Panc1 (cell line): ENCODE results near the gene TWSG1. TPM values are rescaled to one million over a fixed set of nuclear protein-coding genes. Genes with fewer than 3 reads are reported as not detected.
A peak's percentile ranks its signal among the peaks of the same experiment; 100 is the strongest.

ENCODE experiments used
- ATAC-seq: fragments of 200-7000 bp; cut with Tn5 transposase; 2 replicates; pipeline ENCODE4 v1.9.1; 2020; ENCODE audit warnings: mild to moderate bottlenecking, moderate library complexity
- BruUV-seq: library from RNA; stranded (reverse); fragments of 400-500 nt; replicated peaks from 2 replicates; lab custom pipeline; 2021; lab: Mats Ljungman, UMichigan
- CTCF ChIA-PET: fragments of 300-600 bp; sonication (Branson Sonifier 250); formaldehyde crosslinking; loops from one replicate; lab custom pipeline; 2022; ENCODE audit warnings: antibody characterized with exemption; lab: Charles Lee
- POLR2A ChIA-PET: fragments of 300-600 bp; sonication (Branson Sonifier 250); formaldehyde crosslinking; loops from one replicate; lab custom pipeline; 2022; ENCODE audit warnings: antibody characterized with exemption; lab: Charles Lee
- DNase-seq: peaks from one replicate; pipeline ENCODE4 v3.0.0-alpha.2; 2010; ENCODE audit warnings: low read depth, low spot score
- H3K27ac ChIP-seq: 2 replicates; pipeline ENCODE4 v1.5.1; 2011; ENCODE audit warnings: mild to moderate bottlenecking, low read length, inconsistent platforms
- H3K27me3 ChIP-seq: fragments of 200-500 bp; sonication (Bioruptor generic); 2 replicates; pipeline ENCODE4 v1.6.0; 2014; ENCODE audit warnings: low read length, inconsistent platforms; ENCODE audit not compliant: control insufficient read depth, insufficient read depth
- H3K36me3 ChIP-seq: fragments of 200-500 bp; sonication (Bioruptor generic); 2 replicates; pipeline ENCODE4 v1.5.1; 2014; ENCODE audit warnings: inconsistent platforms, mild to moderate bottlenecking, low read length, moderate library complexity; ENCODE audit not compliant: control insufficient read depth, insufficient read depth
- H3K4me1 ChIP-seq: 2 replicates; pipeline ENCODE4 v1.5.1; 2011; ENCODE audit warnings: inconsistent platforms, mild to moderate bottlenecking, low read length, moderate library complexity; ENCODE audit not compliant: control insufficient read depth, insufficient read depth
- H3K4me3 ChIP-seq, 2 experiments: 2 replicates each; pipeline ENCODE4 v1.5.1; 2011 to 2012; ENCODE audit warnings: low read depth in 2 of 2, low read length in 2 of 2, mild to moderate bottlenecking in 2 of 2, inconsistent platforms in 1 of 2, moderate library complexity in 1 of 2
- H3K9me3 ChIP-seq: fragments of 200-500 bp; sonication (Bioruptor generic); 2 replicates; pipeline ENCODE4 v1.5.1; 2014; ENCODE audit warnings: low read depth, mild to moderate bottlenecking, inconsistent platforms, low read length, moderate library complexity; ENCODE audit not compliant: control insufficient read depth, insufficient read depth
- CTCF ChIP-seq: fragments of 450-650 bp; IDR thresholded peaks from 2 replicates; pipeline ENCODE4 v1.5.1; 2017; ENCODE audit warnings: mild to moderate bottlenecking
- POLR2AphosphoS5 ChIP-seq: IDR thresholded peaks from 2 replicates; pipeline ENCODE4 v1.6.1; 2012; ENCODE audit warnings: mild to moderate bottlenecking, low read depth, low read length, moderate library complexity
- REST ChIP-seq, 2 experiments: IDR thresholded peaks; 2 replicates each; pipeline ENCODE4 v1.6.1; 2011 to 2012; ENCODE audit warnings: low read depth in 2 of 2, control low read depth in 1 of 2, low read length in 1 of 2, mild to moderate bottlenecking in 1 of 2, moderate library complexity in 1 of 2; ENCODE audit not compliant: insufficient read depth in 1 of 2
- SIN3A ChIP-seq: IDR thresholded peaks from 2 replicates; pipeline ENCODE4 v1.6.1; 2012; ENCODE audit warnings: low read depth, mild to moderate bottlenecking, low read length, moderate library complexity, borderline replicate concordance; ENCODE audit not compliant: insufficient read depth
- TCF7L2 ChIP-seq: IDR thresholded peaks from 2 replicates; pipeline ENCODE4 v1.6.1; 2011; ENCODE audit warnings: mild to moderate bottlenecking, low read depth, low read length, inconsistent platforms
- in situ Hi-C: cut with HindIII; loops from 2 replicates; pipeline ENCODE4 v1.10.0; 2016; ENCODE audit warnings: low sequenced_read_pairs, low pct_unique_long_range_greater_than_20kb
- intact Hi-C: fragments of 100-400 bp; cut with micrococcal nuclease; formaldehyde crosslinking; loops from one replicate; pipeline ENCODE4 v1.10.0; 2022; ENCODE audit not compliant: unreplicated experiment
- total RNA-seq: library from RNA; stranded (reverse); gene quantifications from one replicate; pipeline ENCODE4 v1.2.1, GENCODE V29; 2021; ENCODE audit not compliant: unreplicated experiment

TWSG1 gene
- total RNA-seq, 1 experiment from 2014 or later, result 54.1 TPM

GRCh38 chr18:9334973-9335696 is 562 bp downstream of the TWSG1 start:
- peak overlapping the region; percentile 75 to 81 for H3K4me3 ChIP-seq
- H3K36me3 ChIP-seq, result peaks cover 17% of the 10 kb centered on the region
- TF ChIP-seq REST (IDR thresholded peaks at IDR 0.05; ENCODE audit: insufficient read depth in 1 of 2, low read depth in 2 of 2, low read length in 1 of 2), result no peak
- TF ChIP-seq CTCF, result no peak
- TF ChIP-seq POLR2AphosphoS5, result no peak
- TF ChIP-seq SIN3A, result peak; percentile 75; the same call in 1 of the 2 replicates
- H3K9me3 ChIP-seq, result no peaks in the 10 kb centered on the region
- DNase-seq (no peak), ATAC-seq (peak; percentile 70)
- peaks cover 8% of the 10 kb centered on the region; the same call in 1 of the 2 replicates for H3K4me1 ChIP-seq
- in situ Hi-C loops (no loop called here), intact Hi-C loops (loop anchor here (10.0 kb wide), 1 partner anchor 190 kb away; no protein-coding TSS in a partner anchor)
- ChIA-PET POLR2A (no interaction called here), CTCF (interaction anchor here (0.9 kb wide), 1 partner anchor 182 kb away, joined by 3 read pairs; no protein-coding TSS in a partner anchor)
- H3K27ac ChIP-seq, result peak overlapping the region; percentile 80
- no TSS peak for BruUV-seq
- H3K27me3 ChIP-seq, result no peaks in the 10 kb centered on the region

GRCh38 chr18:9335697-9336045 is 1.1 kb downstream of the TWSG1 start:
- no peak for TF ChIP-seq REST (IDR thresholded peaks at IDR 0.05; ENCODE audit: insufficient read depth in 1 of 2, low read depth in 2 of 2, low read length in 1 of 2)
- no peak for TF ChIP-seq SIN3A
- TF ChIP-seq CTCF, result no peak
- TF ChIP-seq TCF7L2, result no peak
- no peak for TF ChIP-seq POLR2AphosphoS5
- Histone ChIP-seq H3K9me3 (no peaks in the 10 kb centered on the region), H3K4me3 (peak overlapping the region; percentile 75 to 81), H3K27ac (peak overlapping the region; percentile 80), H3K27me3 (no peaks in the 10 kb centered on the region), H3K36me3 (peaks cover 17% of the 10 kb centered on the region), H3K4me1 (peaks cover 8% of the 10 kb centered on the region; the same call in 1 of the 2 replicates)
- ChIA-PET POLR2A (interaction anchor here (0.7 kb wide), 1 partner anchor 13 kb away, joined by 11 read pairs; no protein-coding TSS in a partner anchor), CTCF (no interaction called here)
- intact Hi-C loops (loop anchor here (10.0 kb wide), 1 partner anchor 191 kb away; no protein-coding TSS in a partner anchor), in situ Hi-C loops (no loop called here)
- DNase-seq, result no peak
- ATAC-seq, result no peak
- BruUV-seq, result TSS peak; percentile 65
